Uterus (tissue), 2 donors: ENCODE results near the gene TSC22D2.

Experiments
- CTCF ChIP-seq, 4 experiments: fragments of 200-600 bp in 2 of 4; fragments of 450-650 bp in 2 of 4; sonication (generic) in 2 of 4; IDR thresholded peaks; one replicate each; pipeline ENCODE4 v1.5.1; 2016 to 2019; ENCODE audit warnings: antibody characterized with exemption in 4 of 4, mild to moderate bottlenecking in 2 of 4, moderate library complexity in 1 of 4
- POLR2A ChIP-seq, 2 donors: fragments of 450-650 bp; IDR thresholded peaks; one replicate each; pipeline ENCODE4 v1.6.1; 2016; ENCODE audit warnings: antibody characterized with exemption in 2 of 2, mild to moderate bottlenecking in 1 of 2, moderate library complexity in 1 of 2

GRCh38 chr3:150509780-150510179 lies 101.7 kb downstream of the TSC22D2 start:
- TF ChIP-seq POLR2A (IDR thresholded peaks at IDR 0.05), result no peak
- no peak for TF ChIP-seq CTCF (IDR thresholded peaks at IDR 0.05)
